ENCODE data around the gene TMSB15C.
"Not testable (repeated sequence)": the region's sequence is repeated elsewhere in the genome, so short reads cannot be mapped to it uniquely, and the experiment has no call there.

TMSB15C gene

DNA sequence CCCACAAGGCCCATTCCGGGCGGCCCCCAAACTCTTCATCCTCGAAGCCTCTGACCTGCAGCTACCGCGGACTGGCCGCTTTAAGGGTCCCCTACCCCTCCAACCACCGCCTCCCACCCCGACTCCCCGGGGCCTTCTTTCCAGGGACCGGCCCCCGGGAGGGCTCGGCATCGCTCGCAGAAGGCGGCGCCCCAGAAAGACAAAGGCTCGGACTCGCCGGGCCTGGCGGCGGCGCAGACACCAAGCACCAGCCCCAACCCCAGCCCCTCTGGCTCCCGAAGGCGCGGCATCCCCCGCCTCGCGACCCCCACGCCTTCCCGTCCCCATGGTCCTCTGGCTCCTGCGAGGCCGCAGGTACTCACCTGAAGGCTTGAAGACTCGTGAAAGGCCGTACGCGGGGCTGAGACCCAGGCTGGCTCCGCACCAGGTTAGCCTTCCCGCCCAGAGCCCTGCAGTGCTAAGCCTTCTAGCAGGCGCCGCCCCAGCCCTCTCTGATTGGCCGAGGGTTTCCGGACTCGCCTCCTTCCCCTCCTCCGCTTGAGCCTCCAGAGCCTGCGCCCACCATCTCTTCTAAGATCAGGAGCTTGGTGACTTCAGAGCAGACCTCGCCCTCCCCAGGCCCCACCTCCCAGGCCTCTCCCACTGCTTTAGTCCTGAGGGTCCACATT, at the start of gene TMSB15C:
Gene TMSB15C (minus strand): TSS at position 459 of the 668 bp plus-strand sequence.
- not testable (repeated sequence) for DNase-seq (ENCODE audit: insufficient read length, low spot score); FAIRE-seq

DNA sequence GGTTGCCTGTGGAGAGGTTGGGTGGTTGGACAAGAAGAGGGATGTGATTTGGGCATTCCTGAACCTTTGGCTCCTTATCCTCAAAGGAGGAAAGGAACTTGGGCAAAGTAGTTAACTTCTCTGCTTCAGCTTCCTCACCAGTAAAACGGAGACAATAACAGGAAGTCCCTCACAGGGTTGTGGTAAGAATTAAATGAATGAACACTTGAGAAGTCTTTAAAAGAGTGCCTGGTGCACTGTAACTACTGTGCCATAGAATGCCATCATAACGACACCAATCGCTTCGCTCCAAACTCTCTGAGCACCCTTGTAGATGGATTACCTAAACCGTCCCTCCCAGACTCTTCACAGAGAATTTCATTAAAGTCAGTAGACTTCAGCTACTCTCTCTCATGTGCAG, 46.8 kb upstream of the TMSB15C start:
- no peak for DNase-seq (ENCODE audit: insufficient read length, low spot score)
- FAIRE-seq = peak; percentile 45

DNA sequence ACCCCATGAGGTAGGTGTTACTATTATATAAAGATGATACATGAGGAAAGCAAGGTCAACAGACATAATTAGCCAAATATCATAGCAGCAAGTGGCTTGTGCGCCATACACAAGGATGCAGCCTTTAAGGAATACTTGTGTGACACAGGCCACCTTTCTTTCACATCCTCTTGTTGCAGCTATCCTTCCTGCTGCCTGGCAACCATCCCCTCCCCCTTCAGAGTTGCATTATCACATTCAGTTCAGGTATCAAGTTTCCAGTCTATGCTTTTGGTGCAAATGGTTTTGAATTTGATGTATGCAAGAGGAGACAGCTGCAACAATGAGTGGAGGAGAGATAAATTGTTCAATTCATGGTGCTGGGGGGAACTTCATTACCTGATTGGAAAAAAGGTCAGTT, 42.7 kb upstream of the TMSB15C start:
- FAIRE-seq = peak; percentile 92

DNA sequence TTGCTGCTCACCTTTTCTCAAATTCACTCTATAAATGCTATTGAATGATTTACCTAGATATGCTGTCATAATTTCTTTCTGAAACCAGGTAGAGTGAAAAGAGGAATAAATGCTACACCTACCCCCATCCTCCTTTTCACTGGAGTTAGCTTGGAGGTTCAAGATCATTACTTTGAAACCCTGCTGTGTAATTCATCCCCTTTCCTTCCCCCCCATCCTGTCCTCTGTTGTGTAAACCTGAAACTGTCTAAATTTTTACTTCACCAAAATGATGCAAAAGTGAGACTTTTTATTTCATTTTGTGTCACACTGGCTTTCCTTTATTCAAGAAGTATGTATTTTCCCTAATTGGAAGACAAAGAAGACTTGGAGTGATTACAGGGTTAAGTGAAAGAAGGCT, 41.7 kb upstream of the TMSB15C start:
- DNase-seq (ENCODE audit: insufficient read length, low spot score) (no peak), FAIRE-seq (peak; percentile 86)

More for the DNA sequence above, 42.7 kb upstream of the TMSB15C start:
- DNase-seq (ENCODE audit: insufficient read length, low spot score) = no peak

DNA sequence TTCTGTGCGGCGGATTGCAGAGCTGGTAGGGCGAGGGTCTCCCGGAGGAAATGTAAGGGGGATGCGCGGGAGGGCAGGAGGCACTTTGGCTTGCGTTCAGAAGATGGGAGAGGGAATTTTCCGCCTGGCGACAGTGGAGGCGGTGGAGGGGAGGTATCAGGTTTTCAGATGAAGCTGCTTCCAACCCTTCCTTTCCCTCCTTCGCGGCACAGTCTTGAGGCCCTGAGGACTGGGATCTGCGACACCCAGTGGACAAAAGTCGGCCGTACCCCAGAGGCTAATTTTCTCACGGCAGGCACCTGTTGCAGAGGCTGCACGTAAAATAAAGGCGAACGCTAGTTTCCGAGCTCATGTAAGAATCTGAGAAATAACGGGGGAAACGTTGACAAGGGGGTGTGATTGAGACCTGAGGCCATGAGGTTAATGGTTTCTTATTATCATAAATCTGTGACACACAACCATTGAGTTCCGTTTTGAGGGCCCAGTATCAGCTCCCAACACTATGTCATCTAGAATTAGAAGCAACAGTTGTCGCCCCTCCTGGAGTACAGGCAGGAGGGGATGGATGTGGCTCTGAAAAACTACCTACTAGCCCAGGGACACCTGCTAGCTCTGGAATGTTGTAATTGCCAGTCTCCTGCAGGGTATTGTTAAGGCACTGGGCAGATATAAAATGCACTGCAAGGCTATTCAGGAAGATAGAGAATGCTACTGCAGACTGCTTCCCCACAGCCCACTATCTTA, 37.4 kb upstream of the TMSB15C start:
- FAIRE-seq (peak; percentile 96), DNase-seq (ENCODE audit: insufficient read length, low spot score) (no peak)

DNA sequence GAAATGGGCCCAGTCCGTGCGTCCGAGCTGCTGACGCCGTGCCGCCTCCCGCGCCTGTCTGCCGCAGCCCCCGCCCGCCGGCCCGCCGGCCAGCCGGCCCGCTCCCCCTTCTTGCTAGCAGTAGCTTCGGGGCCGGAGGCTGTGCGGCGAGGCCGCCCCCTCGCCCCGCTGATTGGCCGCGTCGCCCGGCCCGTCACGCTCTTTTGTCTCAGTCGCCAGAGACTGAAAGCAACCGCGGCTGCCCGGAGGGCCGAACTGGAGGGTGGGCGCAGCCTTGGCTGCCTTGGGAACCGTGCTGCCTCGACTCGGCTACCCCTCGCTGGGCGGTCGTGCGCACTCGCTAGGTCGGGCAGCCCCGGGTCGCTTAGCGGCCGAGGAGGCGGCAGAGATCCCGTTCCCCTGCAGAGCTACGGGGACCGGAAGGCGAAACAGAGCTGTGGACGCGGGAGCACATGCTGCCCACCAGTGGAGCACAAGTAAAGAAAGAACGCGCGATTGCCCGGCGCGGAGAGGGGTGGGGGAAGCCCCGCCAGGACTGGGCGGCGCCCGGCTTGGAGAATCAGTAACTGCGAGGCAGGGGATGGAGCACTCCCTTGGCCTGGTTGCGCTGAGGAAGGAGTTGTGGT, 36.4 kb upstream of the TMSB15C start, which contains the start of gene ZCCHC18:
Gene ZCCHC18 (plus strand): TSS at position 198 of the 626 bp plus-strand sequence. CDS start 1,589 bp downstream, outside the sequence.
- DNase-seq (ENCODE audit: insufficient read length, low spot score) (peak; percentile 40), FAIRE-seq (no peak)

DNA sequence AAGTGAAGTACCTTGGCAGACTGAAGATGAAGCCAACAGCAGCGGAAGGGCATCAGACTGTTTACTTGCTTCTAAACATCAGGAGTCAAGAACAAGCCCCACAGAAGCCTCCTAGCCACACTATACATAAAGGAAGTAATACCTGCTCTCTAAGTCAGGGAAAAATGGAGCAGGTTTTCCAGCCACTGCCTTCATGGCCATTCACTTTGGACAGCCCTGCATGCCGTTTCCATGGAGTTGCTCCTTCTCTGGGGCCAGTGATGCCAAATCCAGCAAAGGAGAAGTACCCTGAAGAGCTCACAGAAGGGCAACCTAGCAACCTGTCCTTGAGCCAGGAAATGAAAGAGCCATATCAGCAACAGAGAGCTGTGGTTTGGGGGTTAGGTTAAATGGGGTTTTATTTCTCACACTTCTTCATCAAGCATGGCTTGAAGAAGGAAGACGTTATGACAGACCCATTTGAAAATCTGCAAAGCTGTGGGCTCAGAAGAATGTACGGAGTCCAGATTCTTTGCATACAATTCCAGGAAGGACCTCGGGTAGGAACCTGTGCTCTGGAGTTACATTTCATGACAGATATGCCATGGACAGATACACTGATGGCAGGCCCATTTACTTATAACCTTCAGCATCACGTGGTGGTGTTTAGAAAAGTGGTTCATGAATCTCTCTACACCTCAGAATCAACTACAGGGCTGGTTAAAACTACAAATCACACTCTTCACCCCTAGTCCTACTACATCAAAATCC, 34.6 kb upstream of the TMSB15C start:
- peak; percentile 99 for FAIRE-seq
- not testable (repeated sequence) for DNase-seq (ENCODE audit: insufficient read length, low spot score)

DNA sequence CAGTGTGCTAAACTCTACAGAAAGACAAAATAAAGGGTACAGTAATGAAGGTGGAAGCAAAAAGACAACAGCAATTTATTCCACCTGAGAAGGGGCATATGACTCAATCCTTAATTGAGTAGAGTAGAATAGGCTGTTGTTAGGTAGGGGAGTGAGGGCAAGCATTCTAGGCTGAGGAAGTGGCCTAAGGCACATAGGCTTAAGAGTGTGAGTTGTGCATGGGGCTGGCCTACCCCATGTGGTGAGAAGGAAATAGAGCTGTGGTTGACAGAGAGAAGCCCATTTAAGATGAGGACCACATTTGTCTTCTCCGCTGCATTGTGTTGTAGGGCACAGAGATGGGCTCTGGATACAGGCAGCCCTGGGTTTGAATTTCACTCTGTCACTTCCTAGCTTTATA, 32.9 kb upstream of the TMSB15C start:
- DNase-seq (ENCODE audit: insufficient read length, low spot score) (no peak), FAIRE-seq (no peak)

DNA sequence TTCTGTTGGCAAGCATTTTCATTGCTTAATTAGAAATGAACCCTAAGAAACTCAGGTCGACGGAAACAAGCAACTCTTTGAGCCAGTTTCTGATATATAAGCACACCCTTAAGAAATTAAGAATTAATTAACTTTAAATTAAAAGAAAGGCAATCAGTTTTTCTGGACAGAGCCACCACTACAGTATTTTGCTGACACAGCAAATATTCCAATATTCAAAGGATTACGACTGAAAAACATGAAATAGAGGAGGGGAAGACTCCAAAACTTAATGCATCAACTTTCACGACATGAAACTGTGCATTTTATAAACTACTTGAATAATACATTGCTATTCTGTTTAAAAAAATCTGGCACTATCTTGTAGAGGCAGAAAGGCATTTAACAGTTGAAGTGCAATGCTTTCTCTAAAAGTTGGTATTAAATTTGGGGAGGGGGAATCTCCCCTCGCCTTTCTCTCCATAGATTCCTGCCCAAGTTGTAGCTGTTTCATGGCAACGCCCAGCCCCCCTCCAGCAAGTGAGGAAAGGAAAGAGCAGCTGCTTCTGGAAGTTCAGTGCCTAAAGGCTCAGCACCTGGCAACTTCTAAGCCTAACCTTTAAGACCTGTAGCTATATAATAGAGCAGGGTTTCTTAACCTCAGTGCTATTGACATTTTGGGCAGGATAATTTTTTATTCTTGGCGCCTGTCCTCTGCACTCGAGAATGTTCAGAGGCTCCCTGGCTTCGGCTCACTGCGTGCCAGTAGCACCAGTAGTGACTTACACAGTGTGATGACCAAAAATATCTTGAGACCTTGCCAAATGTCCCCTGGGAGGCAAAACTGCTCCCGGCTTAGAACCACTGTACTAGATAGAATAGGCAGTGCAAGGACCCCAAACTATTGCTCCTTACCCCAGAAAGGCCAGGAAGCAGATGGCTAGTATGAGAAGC, 29.6 kb upstream of the TMSB15C start:
- FAIRE-seq = no peak
- no peak for DNase-seq (ENCODE audit: insufficient read length, low spot score)

DNA sequence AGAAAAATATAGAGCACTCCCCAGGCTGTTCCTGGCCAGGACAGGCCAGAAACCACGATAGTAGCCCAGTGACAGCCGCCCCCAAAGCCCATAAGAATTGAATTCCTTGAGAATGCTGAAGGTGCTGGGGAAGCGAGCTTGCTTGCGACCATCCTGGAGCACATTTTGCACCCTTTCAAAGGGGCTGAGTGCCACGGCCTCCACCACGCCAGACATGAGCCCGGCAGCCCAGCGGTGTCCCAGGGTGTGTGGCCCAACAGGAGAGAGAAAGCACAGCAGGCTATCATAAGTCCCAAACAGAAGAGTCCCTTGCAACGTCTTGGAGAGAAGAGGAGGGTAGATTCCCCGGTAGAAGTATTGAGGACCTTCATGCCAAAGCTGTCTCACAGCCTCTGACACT, 28.6 kb upstream of the TMSB15C start:
- DNase-seq (ENCODE audit: insufficient read length, low spot score) (no peak), FAIRE-seq (no peak)

DNA sequence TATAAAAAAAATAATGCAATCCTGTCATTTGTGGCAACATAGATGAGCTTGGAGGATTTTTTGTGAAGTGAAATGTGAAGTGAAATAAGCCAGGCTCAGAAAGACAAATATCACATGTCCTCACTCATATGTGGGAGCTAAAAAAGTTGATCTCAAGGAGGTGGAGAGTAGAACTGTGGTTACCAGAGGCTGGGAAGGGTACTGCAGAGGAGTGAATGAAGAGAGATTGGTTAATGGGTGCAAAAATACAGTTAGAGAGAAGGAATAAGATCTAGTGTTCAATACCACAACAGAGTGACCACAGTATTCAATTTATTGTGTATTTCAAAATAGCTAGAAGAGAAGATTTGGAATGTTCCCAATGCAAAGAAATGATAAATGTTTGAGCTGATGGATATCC, 22.9 kb upstream of the TMSB15C start:
- DNase-seq (ENCODE audit: insufficient read length, low spot score) (no peak), FAIRE-seq (peak; percentile 33)

DNA sequence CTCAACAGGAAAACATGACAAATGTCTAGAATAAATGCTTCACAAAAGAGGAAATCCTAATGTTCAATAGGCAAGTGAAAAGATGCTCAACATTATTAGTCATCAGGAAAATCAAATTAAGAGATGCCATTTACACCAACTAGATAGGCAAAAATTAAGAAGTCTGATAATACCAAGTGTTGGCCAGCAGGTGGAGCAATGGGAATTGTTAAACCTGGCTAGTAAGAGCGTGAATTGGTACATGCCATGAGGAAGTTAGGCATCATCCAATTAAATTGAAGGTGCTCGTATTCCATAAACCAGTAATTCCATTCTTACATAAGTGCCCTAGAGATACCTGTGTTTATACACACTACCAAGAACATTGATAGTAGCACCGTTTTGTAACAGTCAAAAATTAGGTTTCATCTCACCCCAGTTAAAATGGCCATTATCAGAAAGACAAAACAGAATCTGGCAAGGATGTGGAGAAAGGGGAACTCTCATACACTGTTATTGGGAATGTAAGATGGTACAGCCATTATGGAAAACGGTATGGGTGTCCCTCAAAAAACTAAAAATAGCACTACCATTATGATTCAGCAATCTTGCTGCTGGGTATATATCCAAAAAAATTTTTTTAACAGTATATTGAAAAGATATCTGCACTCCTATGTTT, 22.2 kb upstream of the TMSB15C start:
- FAIRE-seq (peak; percentile 97), DNase-seq (ENCODE audit: insufficient read length, low spot score) (no peak)

DNA sequence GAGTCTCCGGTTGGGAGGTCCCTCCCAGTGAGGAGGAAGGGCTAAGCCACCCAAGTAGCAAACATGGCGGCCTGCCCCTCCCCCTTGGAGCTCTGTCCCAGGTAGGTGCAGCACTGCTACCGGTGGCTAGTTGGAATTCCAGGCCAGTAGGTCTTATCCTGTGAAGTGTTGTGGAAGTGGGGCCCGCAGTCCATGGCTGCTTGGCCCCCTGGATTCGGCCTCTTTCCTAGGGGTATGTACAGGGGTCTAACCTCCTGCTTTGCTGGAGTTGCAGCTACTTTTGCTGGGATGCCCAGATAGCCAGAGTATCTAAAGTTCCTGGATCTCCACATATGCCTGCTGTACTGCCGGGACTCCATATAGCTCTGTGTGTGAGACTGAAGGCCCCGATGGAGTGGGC, 9.9 kb upstream of the TMSB15C start:
- no peak for FAIRE-seq

DNA sequence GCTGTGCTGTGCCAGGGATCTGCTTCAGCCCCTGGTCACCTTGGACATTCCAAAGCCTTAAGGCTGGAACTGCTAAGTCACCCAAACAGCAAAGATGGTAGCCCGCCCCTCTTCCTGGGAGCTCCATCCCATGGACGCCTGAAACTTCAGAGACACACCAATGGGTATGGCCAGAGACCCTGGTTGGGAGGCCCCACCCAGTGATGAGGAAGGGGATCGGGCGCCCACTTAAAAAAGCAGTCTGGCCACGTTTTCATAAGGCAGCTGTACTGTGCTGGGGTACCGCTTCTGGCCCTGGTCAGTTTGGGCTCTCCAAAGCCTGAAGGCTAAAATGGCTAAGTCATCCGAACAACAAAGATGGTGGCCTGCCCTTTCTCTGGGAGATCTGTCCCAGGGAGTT, 9.4 kb upstream of the TMSB15C start:
- no peak for DNase-seq (ENCODE audit: insufficient read length, low spot score)
- no peak for FAIRE-seq

More for the DNA sequence above, 9.9 kb upstream of the TMSB15C start:
- no peak for DNase-seq (ENCODE audit: insufficient read length, low spot score)

DNA sequence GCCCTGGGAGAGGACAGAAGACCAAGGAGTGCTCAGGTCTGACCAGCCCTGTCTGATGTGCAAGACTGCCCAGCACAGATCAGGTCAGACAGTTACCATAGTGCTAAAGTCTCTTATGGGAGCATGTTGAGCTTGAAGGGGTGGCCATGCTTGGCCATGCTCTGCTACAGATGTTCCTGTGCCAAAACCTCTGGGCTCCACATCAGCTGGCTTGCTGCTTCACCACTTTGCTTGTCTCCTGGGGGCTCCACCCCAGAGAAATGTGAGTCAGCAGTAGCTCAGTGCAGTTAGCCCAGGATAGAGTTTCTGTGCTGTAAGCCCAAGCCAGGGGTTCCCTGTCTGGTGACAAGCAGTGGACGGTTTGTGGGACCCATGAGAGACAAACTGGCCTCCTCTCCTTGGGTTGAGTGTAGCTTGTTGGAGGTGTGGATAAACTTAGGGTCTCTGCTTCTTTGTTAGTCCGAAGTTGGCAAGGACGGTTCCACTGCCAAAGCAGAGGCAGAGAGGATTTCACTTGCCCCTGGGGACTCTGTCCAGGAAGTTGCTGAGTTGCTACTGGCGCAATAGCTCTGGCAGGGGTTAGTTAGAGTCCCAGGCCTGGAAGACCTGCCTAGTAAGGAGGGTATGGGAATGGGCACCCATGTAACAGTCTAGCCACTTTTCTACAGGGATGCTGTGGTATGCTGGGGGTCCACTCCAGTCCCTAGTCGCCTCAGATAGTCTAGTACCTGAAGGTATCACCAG, 8.7 kb upstream of the TMSB15C start:
- DNase-seq (ENCODE audit: insufficient read length, low spot score) (no peak), FAIRE-seq (no peak)

DNA sequence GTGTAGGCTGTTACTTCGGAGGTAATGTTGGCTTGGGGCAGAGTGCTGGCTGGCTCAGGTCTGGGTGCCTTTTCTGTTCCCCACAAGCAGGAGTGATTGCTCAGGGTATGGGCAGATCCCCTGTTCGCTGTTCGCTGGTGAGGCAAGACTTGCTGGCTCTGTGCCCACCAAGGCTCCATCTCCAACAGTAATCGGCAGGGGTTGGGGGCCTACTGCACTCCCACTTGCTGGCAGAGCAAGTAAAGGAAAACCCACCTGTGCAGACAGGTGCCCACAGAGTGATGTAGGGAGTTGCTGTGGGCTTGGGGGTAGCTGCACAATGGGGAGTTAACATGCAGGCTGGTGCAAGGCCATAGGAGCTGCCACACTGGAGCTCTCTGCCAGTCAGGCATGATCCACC, 8.0 kb upstream of the TMSB15C start:
- FAIRE-seq = no peak

DNA sequence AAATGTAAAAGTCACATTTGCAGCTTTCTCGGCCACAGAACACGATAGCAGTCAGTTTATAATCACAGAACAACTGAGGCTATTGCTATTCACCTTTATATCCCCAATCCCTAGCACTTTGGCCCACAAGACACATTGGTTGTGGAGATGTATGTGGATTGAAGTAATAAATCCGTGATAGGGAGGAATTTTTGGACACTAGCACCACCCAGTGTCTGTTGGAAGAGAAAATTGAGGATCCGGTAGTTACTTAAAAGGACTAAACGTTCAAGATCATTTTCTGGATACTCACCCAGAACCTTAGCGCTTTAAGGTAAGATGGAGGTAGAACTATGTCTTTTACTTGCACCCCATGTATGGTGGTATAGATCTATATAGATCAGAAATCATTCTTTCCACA, 1.8 kb upstream of the TMSB15C start:
- FAIRE-seq; DNase-seq (ENCODE audit: insufficient read length, low spot score): not testable (repeated sequence)

More for the DNA sequence above, 8.0 kb upstream of the TMSB15C start:
- DNase-seq (ENCODE audit: insufficient read length, low spot score) = no peak

DNA sequence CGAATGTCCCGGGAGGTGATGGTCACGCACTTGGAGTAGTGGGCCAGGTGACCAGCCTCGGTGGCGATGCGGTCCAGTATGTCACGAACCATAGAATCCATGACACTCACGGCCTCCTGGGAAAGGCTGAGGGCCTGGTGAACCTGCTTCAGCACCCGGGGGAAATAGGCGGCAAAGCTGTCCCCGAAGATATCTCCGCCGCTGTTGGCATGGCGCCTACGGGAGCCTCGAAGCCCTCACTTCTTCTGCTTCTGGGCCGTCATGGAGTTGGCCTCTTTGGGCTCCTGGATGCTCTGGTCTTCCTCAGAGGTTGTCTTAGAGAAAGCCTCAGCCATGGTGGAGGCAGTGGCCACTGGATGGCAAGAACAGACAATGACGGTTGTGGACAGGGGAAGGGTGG, 13.4 kb downstream of the TMSB15C start:
- not testable (repeated sequence) for FAIRE-seq; DNase-seq (ENCODE audit: insufficient read length, low spot score)
